ENCODE measurements around the gene PRG3. TPM values are rescaled to one million over a fixed set of nuclear protein-coding genes. Genes with fewer than 3 reads are reported as not detected.

Gene PRG3, protein sequence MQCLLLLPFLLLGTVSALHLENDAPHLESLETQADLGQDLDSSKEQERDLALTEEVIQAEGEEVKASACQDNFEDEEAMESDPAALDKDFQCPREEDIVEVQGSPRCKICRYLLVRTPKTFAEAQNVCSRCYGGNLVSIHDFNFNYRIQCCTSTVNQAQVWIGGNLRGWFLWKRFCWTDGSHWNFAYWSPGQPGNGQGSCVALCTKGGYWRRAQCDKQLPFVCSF
- total RNA-seq: not detected in 2 replicates

DNA sequence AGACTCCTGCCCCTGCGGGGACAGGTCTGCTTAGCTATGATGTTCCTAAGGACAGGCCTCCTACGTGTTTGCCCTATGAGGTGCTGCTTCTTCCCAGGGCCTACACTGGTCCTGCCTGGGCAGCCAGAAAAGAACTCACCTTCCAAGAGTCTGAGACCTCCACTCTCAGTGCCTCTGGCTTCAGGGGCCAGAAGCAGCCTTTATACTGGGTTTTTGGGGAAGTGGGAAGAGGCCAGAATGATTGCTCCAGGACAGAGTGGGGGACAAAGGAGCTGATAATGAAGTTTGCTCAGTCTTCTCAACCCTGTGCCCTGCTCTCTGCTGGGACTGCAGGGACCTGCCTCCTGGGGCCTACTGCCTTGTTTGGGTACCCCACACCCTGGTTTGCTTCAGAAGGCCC is at the start of gene PRG3:
Gene PRG3 (minus strand): TSS at position 176 of the 400 bp plus-strand sequence. CDS start 442 bp downstream, outside the sequence.

GRCh38 chr11:57426929-57427726 is 46.2 kb upstream of the PRG3 start, which contains the start of gene SLC43A3:
Gene SLC43A3, minus strand, starts transcription at chr11:57427121. Its CDS starts 949 bp downstream, at chr11:57426172.

DNA sequence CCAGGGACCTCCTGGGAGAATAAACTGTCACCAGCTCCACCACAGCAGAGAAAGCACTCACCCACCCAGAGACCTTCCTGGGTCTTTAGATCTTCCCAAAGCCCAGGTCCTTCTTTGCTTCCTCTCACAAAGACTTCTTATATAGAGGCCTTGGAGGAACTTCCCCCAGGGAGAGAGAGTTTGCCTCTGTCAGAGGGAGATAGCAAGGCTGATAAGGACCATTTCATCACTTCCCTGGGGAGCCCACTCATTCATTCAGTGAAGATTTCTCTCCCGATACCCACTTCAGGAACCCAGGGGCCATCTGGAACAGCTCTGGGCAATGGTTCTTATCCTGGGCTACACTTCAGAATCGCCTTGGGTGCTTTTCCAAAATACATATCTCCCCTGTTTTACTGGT is 9.6 kb upstream of the PRG3 start, which contains the start of gene PRG2:
Gene PRG2 (minus strand): TSS at position 116 of the 400 bp plus-strand sequence. CDS start 706 bp downstream, outside the sequence.

DNA sequence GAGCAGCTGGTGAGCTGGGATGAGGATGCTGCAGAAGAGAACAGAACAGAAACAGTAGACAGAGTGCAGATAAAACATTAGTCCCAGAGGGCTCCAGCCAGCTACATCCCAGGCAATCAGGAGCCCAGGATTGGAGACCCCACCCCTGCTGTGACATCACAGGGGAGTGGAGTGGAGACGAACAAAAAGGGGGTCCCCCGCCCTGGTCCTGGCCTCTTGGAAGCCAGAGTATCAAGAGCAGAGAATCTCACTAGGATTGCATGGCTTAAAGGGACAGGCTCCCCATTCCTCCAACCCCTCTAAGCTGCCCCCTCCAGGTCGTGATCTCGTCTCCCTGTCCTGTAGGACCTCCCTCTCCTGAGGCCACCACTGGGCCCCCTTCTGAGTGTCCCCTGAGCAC is 42.8 kb downstream of the PRG3 start, which contains the start of gene P2RX3:
Gene P2RX3 (plus strand): TSS at position 211 of the 400 bp plus-strand sequence. CDS start 199 bp downstream, outside the sequence.

GRCh38 chr11:57335343-57336110 is 45.4 kb downstream of the PRG3 start, which contains the start of gene SSRP1:
Gene SSRP1, minus strand, starts transcription at chr11:57335892. Its CDS starts 771 bp downstream, at chr11:57335121.

Other genes starting within 250 kb of the PRG3 start
- gene LRRC55, start 199.2 kb downstream of the PRG3 start, total RNA-seq: not detected in 2 replicates
- gene APLNR, start 143.9 kb downstream of the PRG3 start, total RNA-seq: not detected in 2 replicates
- 70.1 and 99.4 TPM in 2 replicates for gene TNKS1BP1, start 56.2 kb downstream of the PRG3 start, total RNA-seq
- 56.2 and 65.6 TPM in 2 replicates for gene SSRP1, start 45.3 kb downstream of the PRG3 start, total RNA-seq
- gene P2RX3, start 42.8 kb downstream of the PRG3 start, total RNA-seq: not detected in 2 replicates
- gene PRG2, start 9.5 kb upstream of the PRG3 start, total RNA-seq: 0.55 and 0.71 TPM in 2 replicates
- 15.9 and 27.4 TPM in 2 replicates for gene SLC43A3, start 46.0 kb upstream of the PRG3 start, total RNA-seq
- 0.09 TPM in 1 of 2 replicates, not detected in the other for gene RTN4RL2, start 79.4 kb upstream of the PRG3 start, total RNA-seq
- 16.8 and 19.9 TPM in 2 replicates for gene SLC43A1, start 134.6 kb upstream of the PRG3 start, total RNA-seq
- 36.7 and 43.0 TPM in 2 replicates for gene TIMM10, start 149.6 kb upstream of the PRG3 start, total RNA-seq
- gene SMTNL1, start 156.4 kb upstream of the PRG3 start, total RNA-seq: not detected in 2 replicates
- gene UBE2L6, start 186.5 kb upstream of the PRG3 start, total RNA-seq: 61.2 and 78.1 TPM in 2 replicates
- gene SERPING1, start 216.5 kb upstream of the PRG3 start, total RNA-seq: 4.7 and 10.8 TPM in 2 replicates